Lung microvascular endothelial cell (primary cell): ENCODE results near the gene SNX27. TPM values are rescaled to one million over a fixed set of nuclear protein-coding genes. Genes with fewer than 3 reads are reported as not detected.

Source experiments
- DNase-seq, 2 donors: peaks; one replicate each; pipeline versions ENCODE4 v3.0.0 to v3.0.0-alpha.2; 2010; ENCODE audit warnings: low read depth in 2 of 2
- total RNA-seq: library from RNA; depleted of rRNA; stranded (reverse); fragments of >200 nt; gene quantifications from 2 replicates; pipeline ENCODE4 v1.2.1, GENCODE V29; 2014

Gene SNX27
- total RNA-seq, 1 donor from 2014 or later, result 13.5 TPM

DNA sequence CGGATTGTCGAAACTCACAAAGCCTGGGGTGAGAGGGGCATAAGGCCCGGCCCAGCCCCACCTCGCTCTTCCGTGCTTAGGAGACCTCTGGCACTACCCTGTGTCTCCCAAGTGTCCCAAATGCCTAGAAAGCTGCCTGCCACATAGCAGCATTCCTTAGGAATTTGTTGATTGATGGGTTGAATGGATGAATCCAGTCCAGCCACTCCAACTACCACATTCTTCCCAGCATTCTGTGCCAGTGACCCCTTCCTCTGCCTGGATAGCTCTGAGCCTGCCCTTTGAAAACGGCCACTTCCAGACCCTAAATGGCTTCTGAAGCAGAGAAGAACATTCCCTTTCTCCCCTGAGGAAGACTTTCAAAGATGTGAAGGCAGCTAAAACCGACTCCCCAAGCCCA lies 93.3 kb downstream of the SNX27 start:
- DNase-seq, result no peak

GRCh38 chr1:151705753-151706463 lies 94.1 kb downstream of the SNX27 start:
- no peak for DNase-seq

DNA sequence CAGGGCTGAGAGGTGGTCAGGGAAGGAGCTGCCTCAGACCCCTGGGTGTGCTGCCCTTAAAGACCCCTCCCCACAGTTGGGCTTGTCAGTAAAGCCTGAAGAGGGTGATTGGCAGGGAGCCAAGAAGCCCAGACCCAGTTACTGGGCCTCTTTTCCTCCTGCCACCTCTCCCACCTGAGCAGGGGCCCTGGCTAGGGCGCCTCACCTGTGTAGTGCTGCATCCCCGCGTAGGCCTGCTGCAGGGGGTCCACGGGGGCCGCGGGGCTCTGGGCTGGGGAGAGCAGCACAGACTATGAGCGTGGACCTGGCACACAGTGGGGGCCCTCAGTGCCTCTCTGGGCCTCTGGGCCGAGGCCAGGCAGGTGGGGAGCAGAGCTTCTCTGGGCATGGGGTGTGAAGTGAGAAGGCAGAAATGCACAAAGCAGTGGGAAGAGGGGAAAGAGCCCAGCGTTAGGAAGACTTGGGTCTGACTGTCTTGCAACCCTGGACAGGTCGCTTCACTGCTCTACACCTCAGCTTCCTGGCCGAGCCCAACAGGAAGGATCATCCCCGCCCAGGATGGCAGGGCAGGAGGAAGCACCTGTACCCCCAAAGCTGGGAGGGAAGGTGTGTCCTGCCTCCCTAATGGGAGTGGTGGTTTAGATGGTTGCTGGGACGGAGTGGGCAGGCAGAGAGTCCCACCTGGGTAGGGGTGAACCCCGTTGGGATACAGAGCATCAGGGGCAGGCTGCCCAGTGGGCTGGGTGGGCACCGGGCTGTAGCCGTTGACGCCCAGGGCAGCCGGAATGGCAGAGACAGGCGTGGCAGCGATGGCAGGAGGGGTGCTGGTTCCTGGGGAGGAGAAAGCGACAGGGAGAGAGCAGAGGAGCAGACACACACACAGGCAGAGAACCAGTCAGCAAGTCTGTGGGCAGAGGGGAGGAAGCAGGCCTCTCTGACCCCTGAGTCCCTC lies 94.9 kb downstream of the SNX27 start:
- no peak for DNase-seq

DNA sequence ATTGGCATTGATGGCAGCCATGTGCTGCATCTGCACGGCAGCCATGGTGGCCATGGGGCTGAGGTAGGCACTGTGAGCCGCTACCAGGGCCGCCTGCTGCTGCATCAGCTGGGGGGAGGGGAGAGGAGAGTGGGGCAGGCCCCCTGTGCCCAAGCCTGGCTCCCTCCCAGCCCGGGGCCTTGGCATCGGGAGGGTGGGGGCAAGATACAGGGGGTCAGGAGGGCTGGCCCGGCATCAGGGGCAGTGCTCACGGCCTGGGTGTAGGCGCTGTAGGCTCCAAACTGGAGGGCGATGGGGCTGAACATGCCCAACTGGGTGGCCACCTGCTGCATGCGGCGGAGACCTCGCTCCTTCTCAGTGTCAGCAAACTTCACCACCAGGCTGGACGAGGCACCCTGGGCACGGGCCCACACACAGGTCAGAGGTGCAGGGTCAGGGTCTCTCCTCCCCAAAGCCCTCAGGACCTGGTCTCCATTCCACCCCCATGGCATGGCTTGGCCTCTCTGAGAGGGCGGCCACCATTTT lies 95.8 kb downstream of the SNX27 start:
- no peak for DNase-seq

GRCh38 chr1:151708891-151709290 lies 97.0 kb downstream of the SNX27 start:
- DNase-seq, result no peak

DNA sequence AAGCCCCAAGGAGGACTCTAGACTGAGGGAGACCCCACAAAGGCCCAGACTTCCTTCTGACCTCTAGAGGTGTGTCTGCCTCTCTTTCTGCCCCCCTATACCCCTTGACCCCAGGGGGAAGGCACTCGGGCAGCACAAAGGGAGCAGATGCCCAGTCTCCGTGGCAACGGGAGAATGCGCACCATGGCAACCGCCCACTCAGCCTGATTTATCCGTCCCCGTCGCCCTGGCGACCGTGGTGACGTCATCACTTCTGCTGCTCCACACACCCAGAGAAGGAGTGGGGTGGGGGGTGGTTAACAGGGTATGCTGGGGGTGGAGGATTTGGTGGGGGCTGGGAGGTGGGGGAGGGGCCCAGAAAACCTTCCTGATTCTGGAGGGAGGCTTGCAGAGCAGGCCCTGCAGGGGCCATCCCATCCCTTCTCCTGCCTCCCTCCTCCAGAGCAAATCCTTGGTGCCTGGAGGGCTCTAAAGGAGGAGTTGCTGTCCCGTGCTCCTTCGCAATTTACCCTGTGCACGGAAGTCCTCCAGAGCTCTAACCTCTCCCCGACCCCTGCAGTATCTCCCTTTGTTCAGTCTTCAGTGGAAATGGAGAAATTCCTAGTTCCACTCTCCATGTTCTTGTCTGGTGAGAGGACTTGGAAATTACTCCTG lies 98.5 kb downstream of the SNX27 start:
- DNase-seq, result peak; percentile 26 to 29

- DNase-seq, result no peak
Observed at GRCh38 chr1:151711044-151711800, 99.4 kb downstream of the SNX27 start.

DNA sequence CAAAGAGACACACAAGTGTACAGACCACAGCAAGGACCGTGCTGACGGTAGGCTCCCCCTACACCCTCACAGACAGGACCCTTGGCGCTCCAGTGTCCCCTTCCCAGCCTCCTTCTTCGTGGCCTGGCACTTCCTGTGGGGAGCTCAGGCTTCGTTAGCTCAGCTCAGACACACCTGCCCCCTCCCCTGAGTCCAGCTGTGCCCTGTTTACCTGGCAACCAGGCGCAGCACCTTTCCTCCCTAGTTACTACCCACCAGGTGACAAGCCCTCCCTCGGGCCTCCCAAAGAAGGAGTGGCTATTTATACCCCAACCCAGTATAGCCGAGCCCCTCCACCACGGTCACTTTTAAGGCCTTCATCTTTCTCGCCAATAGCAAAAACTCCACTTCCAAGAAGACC lies 100.1 kb downstream of the SNX27 start:
- DNase-seq, result no peak

GRCh38 chr1:151713044-151713443 lies 101.2 kb downstream of the SNX27 start:
- no peak for DNase-seq

DNA sequence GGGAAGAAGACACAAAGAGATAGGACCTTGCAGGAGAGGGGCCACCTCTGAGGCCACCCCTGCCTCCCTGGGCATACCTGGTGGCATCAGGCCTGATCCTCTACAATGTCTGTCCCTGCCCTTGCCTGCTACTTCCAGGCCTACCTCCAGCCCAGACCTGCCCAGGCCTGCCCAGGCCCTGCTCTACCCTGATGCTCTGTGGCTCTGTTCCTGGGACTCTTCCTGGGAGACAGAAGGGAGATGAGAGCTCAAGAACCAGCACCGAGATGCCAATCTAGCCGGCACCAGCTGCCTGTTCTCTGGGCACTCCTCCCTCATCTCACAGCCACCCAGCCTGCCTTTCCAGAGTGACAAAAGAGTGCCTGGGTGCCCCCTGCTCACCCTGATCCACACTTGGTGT lies 102.0 kb downstream of the SNX27 start:
- DNase-seq, result no peak

- DNase-seq, result no peak
Observed at GRCh38 chr1:151714820-151715725, 103.2 kb downstream of the SNX27 start.

DNA sequence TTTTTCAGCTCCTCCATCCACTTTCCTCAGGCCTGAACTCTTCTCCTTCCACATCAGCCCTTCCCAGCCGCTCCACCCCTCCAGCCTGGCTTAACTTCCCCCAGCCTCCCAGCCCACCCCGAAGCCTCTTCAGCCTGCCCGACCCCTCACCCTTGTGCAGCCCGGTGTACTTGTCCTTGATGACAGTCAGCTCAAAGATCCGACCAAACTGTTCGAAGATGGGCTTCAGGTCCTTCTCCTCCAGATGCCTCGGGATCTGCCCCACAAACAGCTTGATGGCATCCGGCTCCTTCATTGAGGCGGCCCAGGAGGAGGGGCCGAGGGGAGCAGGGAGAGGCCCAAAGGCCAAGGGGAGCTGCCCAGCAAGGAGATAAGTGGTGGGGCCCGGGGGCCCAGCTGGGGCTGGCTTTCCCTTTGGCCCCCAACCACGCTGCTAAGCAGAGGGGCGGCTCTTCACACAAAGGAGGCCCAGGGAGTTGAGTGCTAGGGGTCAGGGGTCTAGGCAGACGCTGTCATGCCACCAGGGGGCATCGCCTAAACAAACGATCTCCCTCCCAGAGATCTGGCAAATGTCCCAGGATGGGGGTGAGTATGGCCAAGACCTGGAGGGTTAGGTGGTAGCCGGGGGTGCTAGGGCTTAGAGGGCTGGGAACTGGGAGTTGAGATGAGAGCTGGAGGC lies 104.0 kb downstream of the SNX27 start:
- DNase-seq, result no peak

DNA sequence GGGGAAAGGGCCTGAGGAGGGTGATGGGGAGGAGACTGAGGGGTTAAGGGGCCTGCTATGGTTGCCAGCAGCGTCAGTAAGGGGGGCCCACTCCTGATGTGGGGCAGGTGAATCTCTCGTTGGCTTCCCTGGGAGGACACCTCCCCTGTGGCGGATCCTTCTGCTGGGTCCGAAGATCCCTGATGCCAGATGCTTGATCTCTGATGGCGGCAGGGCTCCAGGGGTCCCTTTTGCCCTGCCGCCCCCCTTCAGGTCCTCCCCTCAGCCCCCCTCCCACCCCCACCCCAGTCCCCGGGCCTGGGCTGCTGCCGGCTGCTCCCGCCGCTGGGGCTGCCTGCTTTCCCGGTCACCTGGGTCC lies 104.5 kb downstream of the SNX27 start:
- no peak for DNase-seq

DNA sequence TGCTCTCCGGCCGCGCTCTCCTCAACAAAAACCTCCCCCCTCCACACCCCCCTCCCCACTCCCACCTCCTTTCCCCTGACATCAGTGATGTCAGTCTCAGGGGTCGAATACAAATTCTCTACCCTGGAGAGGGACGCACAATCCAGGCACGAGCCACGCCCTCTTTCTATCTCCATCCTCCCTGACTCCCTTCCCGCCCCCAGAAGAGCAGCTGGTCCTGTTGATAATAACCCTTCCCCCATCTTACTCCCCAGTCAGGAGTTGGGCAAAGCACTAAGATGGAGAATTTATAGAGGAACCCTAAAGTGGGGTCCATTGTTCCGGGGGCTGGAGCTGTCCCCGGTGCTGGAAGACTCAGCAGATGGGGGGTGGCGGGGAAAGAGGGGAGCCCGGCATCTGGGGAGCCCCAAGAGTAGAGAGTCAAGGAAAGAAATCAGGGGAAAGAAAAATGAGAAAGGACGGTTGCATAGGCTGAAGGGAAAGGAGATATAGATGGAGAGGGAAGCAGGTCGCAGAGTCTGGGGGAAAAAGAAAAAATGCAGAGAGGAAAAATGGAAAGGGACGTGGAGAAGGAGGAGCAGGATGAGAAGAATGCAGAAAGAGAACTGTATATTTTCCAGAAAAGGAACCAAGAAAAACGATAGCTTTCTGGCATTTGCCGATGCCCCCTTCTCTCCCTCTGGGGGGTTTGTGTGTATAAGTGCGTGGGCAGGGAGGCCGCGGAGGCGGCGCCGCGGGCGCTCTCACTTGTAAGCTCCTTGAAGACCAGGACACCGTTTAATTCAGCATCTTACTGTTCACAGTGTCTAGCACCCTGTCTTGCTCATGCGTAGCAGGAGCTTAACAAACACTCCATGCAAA lies 105.2 kb downstream of the SNX27 start, which contains the start of gene CELF3:
TSS of gene CELF3 (minus strand) at position 33 of the 861 bp plus-strand sequence. CDS start 783 bp downstream, outside the sequence.
- peak in 1 of 2 donors; percentile 20 for DNase-seq

DNA sequence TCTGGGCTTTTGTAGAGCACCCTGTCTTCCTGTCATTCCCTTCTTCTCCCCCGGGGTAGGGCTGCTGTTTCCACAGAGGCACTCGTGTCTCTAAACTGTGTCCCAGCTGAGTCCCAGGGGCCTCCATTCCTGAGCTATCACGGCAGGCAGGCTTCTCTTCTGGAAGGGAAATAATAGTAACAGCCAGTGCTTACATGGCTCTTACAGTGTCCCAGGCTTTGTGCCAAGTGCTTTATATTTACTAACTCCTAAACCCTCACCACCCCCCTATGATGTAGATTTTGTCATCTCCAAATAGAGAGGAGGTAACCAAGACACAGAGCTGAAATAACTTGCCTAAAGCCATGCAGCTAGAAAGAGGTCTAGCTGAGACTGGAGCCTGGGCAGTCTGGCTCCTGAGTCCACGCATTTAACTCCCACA lies 106.2 kb downstream of the SNX27 start:
- no peak for DNase-seq

DNA sequence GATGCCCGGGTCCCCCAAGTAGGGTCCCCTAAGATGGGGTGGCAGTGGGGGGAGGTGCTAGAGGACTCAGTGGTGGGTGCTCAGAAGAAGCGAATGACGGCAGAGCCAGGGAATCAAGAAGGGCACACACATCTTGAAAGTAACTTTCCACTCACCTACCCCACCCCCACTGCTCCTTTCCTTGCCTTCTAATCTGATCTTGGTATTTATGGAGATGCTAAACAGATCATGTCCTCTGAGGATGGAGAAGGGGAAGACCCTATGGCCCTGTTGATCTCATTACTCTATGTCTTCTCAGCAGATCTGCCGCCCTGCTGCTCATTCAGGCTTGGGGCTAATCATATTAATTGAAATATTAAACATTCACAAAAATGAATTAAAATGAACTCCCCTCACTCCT lies 106.8 kb downstream of the SNX27 start:
- no peak for DNase-seq

DNA sequence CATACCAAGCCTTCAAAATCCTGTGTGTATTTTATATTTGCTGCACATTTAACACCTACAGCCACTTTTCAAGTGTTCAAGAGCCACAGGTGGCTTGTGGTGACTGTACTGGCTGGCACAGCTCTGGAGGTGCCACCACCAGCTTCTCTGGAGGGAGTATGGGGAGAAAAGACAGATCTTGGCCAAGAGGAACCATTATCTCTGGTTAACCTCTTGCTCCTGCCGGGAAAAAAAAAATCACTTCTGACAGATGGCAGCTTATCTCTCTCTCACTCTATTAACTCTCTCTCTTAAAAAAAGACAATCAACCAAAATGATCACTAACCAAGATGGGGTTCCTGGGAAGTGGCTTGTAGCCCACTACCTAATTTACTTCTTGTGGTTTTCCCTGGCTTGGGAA lies 108.3 kb downstream of the SNX27 start:
- DNase-seq, result no peak

- DNase-seq, result peak in 1 of 2 donors; percentile 39
Observed at GRCh38 chr1:151720554-151720953, 108.7 kb downstream of the SNX27 start.
